Breast epithelium (tissue), 3 donors: ENCODE measurements around the gene KLHL5.

ENCODE experiments used
- POLR2A ChIP-seq: fragments of 450-650 bp; IDR thresholded peaks from one replicate; pipeline ENCODE4 v1.6.1; 2016; ENCODE audit warnings: antibody characterized with exemption, mild to moderate bottlenecking, moderate library complexity
- POLR2AphosphoS5 ChIP-seq, 3 donors: sonication (generic); formaldehyde crosslinking; IDR thresholded peaks; one replicate each; pipeline ENCODE4 v1.6.1; 2017; ENCODE audit warnings: antibody characterized with exemption in 3 of 3
- TF ChIP-seq, protein P1 (sequence below), 3 donors: fragments of 450-650 bp; IDR thresholded peaks; one replicate each; pipeline ENCODE4 v1.5.1; 2016 to 2017; ENCODE audit warnings: antibody characterized with exemption in 3 of 3, mild to moderate bottlenecking in 3 of 3, moderate library complexity in 3 of 3

DNA sequence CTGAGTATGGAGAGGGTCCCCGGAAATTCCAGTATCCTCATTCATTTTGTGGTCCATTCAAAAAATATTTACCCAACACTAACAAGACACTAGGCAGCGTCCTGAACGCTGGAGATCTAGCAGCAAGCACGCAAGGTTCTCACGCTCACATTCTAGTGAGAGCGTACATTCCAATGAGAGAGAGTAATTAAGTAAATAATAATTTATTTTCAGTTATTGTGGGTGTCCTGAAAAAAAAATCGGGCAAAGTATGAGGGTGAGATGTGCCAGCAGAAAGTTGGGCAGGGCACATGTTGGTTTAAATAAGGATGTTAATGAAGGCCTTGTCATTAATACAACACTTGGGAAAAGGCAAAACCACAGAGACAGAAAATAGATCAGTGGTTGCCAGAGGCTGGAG lies 25.9 kb upstream of the KLHL5 start:
- TF ChIP-seq POLR2AphosphoS5 (IDR thresholded peaks at IDR 0.05) (no peak), POLR2A (no peak)
- TF ChIP-seq, protein P1, sequence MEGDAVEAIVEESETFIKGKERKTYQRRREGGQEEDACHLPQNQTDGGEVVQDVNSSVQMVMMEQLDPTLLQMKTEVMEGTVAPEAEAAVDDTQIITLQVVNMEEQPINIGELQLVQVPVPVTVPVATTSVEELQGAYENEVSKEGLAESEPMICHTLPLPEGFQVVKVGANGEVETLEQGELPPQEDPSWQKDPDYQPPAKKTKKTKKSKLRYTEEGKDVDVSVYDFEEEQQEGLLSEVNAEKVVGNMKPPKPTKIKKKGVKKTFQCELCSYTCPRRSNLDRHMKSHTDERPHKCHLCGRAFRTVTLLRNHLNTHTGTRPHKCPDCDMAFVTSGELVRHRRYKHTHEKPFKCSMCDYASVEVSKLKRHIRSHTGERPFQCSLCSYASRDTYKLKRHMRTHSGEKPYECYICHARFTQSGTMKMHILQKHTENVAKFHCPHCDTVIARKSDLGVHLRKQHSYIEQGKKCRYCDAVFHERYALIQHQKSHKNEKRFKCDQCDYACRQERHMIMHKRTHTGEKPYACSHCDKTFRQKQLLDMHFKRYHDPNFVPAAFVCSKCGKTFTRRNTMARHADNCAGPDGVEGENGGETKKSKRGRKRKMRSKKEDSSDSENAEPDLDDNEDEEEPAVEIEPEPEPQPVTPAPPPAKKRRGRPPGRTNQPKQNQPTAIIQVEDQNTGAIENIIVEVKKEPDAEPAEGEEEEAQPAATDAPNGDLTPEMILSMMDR (IDR thresholded peaks at IDR 0.05) = no peak
